Calu3 (cell line): ENCODE results near the gene SUN3. TPM values are rescaled to one million over a fixed set of nuclear protein-coding genes. Genes with fewer than 3 reads are reported as not detected.

Experiments used
- BruUV-seq: library from RNA; stranded (reverse); fragments of 400-500 nt; replicated peaks from 2 replicates; lab custom pipeline; 2021; lab: Mats Ljungman, UMichigan
- CTCF ChIA-PET: fragments of 300-600 bp; sonication (Branson Sonifier 250); formaldehyde crosslinking; loops from one replicate; lab custom pipeline; 2022; ENCODE audit warnings: antibody characterized with exemption; lab: Charles Lee
- DNase-seq: peaks from one replicate; pipeline ENCODE4 v3.0.0; 2022
- H3K27ac Mint-ChIP-seq: one replicate; pipeline ENCODE4 v1.8.0; 2022; ENCODE audit warnings: mixed read lengths; ENCODE audit not compliant: unreplicated experiment
- H3K27me3 Mint-ChIP-seq: one replicate; pipeline ENCODE4 v1.8.0; 2022; ENCODE audit warnings: mixed read lengths; ENCODE audit not compliant: unreplicated experiment
- H3K36me3 Mint-ChIP-seq: one replicate; pipeline ENCODE4 v1.8.0; 2022; ENCODE audit warnings: mild to moderate bottlenecking, moderate library complexity, mixed read lengths; ENCODE audit not compliant: insufficient read depth, unreplicated experiment
- H3K4me1 Mint-ChIP-seq: one replicate; pipeline ENCODE4 v1.8.0; 2022; ENCODE audit warnings: mild to moderate bottlenecking, low read depth, mixed read lengths; ENCODE audit not compliant: unreplicated experiment
- H3K4me3 Mint-ChIP-seq: one replicate; pipeline ENCODE4 v1.8.0; 2022; ENCODE audit warnings: mild to moderate bottlenecking, low read depth, moderate library complexity, mixed read lengths; ENCODE audit not compliant: unreplicated experiment
- H3K9me3 Mint-ChIP-seq: one replicate; pipeline ENCODE4 v1.8.0; 2022; ENCODE audit warnings: low read depth, mixed read lengths; ENCODE audit not compliant: unreplicated experiment
- CTCF ChIP-seq: fragments of 200-600 bp; IDR thresholded peaks from one replicate; pipeline ENCODE4 v1.8.0; 2022; ENCODE audit warnings: antibody characterized with exemption; ENCODE audit not compliant: unreplicated experiment
- intact Hi-C: fragments of 100-400 bp; cut with micrococcal nuclease; formaldehyde crosslinking; loops from one replicate; pipeline ENCODE4 v1.10.0; 2022; ENCODE audit not compliant: unreplicated experiment
- total RNA-seq: library from RNA; stranded (reverse); gene quantifications from 2 replicates; pipeline ENCODE4 v1.2.3, GENCODE V29; 2022

Gene SUN3
- total RNA-seq, 1 experiment from 2014 or later, result 1.8 TPM

GRCh38 chr7:47938574-47939165, 90.2 kb downstream of the SUN3 start:
- BruUV-seq, result no TSS peak
- H3K4me3 Mint-ChIP-seq, result no peak overlapping the region
- H3K27ac Mint-ChIP-seq, result no peak overlapping the region
- no peaks in the 10 kb centered on the region for H3K27me3 Mint-ChIP-seq
- TF ChIP-seq CTCF, result no peak
- intact Hi-C loops, result loop anchor here (1.0 kb wide), 1 partner anchor 672 kb away; no protein-coding TSS in a partner anchor
- no peaks in the 10 kb centered on the region for H3K9me3 Mint-ChIP-seq
- CTCF ChIA-PET, result interaction anchor here (0.5 to 5.4 kb wide), 3 partner anchors 503 to 1445 kb away, joined by 3 to 36 read pairs (median 6); no protein-coding TSS in a partner anchor
- no peaks in the 10 kb centered on the region for H3K36me3 Mint-ChIP-seq
- DNase-seq, result no peak
- H3K4me1 Mint-ChIP-seq, result peaks cover 13% of the 10 kb centered on the region

GRCh38 chr7:47937711-47938573, 91.0 kb downstream of the SUN3 start:
- CTCF ChIA-PET, result interaction anchor here (0.5 to 5.4 kb wide), 3 partner anchors 502 to 1444 kb away, joined by 3 to 36 read pairs (median 6); no protein-coding TSS in a partner anchor
- Mint-ChIP-seq H3K27ac (no peak overlapping the region), H3K4me3 (no peak overlapping the region), H3K4me1 (peaks cover 13% of the 10 kb centered on the region), H3K27me3 (no peaks in the 10 kb centered on the region), H3K9me3 (no peaks in the 10 kb centered on the region), H3K36me3 (no peaks in the 10 kb centered on the region)
- no peak for DNase-seq
- BruUV-seq, result no TSS peak
- intact Hi-C loops, result no loop called here
- TF ChIP-seq CTCF, result no peak

Other genes with a start within 250 kb of the SUN3 start
- gene PKD1L1, start 80.6 kb downstream of the SUN3 start, total RNA-seq, result 0.24 and 0.49 TPM in 2 replicates
- 42.9 and 51.3 TPM in 2 replicates for gene HUS1, start 49.5 kb downstream of the SUN3 start, total RNA-seq
- 0.24 and 0.33 TPM in 2 replicates for gene C7orf57, start 6.4 kb upstream of the SUN3 start, total RNA-seq
- 70.3 and 75.4 TPM in 2 replicates for gene UPP1, start 60.2 kb upstream of the SUN3 start, total RNA-seq
- 9.4 and 12.1 TPM in 2 replicates for gene ABCA13, start 142.4 kb upstream of the SUN3 start, total RNA-seq